ENCODE data around the gene CCDC40. TPM values are rescaled to one million over a fixed set of nuclear protein-coding genes. Genes with fewer than 3 reads are reported as not detected.

Gene CCDC40
- total and polyA plus RNA-seq, 2 of the 13 experiments (the other 11 are each of a cell fraction or from before 2014, with no cell fraction given) = 4.1 to 5.5 TPM

DNA sequence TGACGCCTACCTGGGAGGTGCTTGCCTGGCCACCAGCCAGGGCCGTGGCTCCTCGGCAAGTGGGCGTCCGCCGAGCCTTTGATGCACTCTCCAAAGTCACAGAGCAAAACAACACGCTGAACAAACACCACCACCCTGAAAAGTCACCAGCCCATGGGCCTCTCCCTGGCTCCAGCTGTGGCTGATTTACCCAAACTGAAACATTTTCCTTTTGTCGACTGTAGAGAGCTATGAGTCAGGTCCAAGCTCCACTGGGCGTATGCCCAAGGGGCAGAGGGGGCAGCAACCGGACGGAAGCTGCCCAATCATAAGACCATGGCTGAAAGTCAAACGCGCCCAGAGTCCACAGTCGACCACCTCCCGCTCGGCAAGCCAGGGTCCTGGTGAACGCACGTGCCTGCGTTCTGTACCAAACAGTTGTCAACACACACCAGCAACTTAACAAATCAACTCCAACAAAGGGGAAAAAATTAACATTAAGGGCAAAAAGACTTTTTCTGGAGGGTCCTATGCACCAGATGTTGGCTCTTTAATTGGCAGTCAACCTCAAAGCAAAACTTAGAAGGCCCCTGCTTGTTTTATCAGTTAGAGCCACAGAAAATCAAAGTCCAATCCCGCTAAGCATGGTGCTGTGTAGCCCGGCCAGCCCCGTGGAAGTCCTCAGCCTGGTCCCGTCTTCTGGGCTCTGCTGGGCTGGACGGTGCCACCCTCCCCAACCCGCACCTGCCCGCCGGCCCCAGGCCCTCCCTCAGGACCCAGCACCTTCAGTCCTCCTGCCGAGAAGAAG is 48.1 kb upstream of the CCDC40 start (continued):
- TF ChIP-seq SUZ12 (IDR thresholded peaks at IDR 0.05; ENCODE audit: low read depth, low read length) (no peak), MIER2 (CRISPR knock-in tag; IDR thresholded peaks at IDR 0.05) (peak; percentile 81), ZBTB8A (CRISPR knock-in tag; IDR thresholded peaks at IDR 0.05; ENCODE audit: borderline replicate concordance, low read depth) (peak; percentile 69; the same call in 1 of the 2 replicates), SRSF9 (IDR thresholded peaks at IDR 0.05; ENCODE audit: borderline replicate concordance, insufficient read depth, low read depth, low read length, poor library complexity, severe bottlenecking) (no peak), SIX1 (CRISPR knock-in tag; IDR thresholded peaks at IDR 0.05; ENCODE audit: borderline replicate concordance) (peak; percentile 71; the same call in 1 of the 2 replicates), EZH2 (conservative IDR thresholded peaks at IDR 0.05; ENCODE audit: low read depth, low read length) (no peak), ZZZ3 (CRISPR knock-in tag; IDR thresholded peaks at IDR 0.05; ENCODE audit: borderline replicate concordance) (no peak), SETDB1 (CRISPR knock-in tag; IDR thresholded peaks at IDR 0.05; ENCODE audit: borderline replicate concordance) (no peak), FOXJ3 (CRISPR knock-in tag; IDR thresholded peaks at IDR 0.05; ENCODE audit: borderline replicate concordance) (peak; percentile 93), KDM6A (CRISPR knock-in tag; IDR thresholded peaks at IDR 0.05; ENCODE audit: low read depth) (peak; percentile 90), PAWR (CRISPR knock-in tag; IDR thresholded peaks at IDR 0.05; ENCODE audit: borderline replicate concordance) (no peak), ZNF598 (CRISPR knock-in tag; IDR thresholded peaks at IDR 0.05; ENCODE audit: borderline replicate concordance) (peak; percentile 79; the same call in 1 of the 2 replicates)
- TF ChIP-seq, protein P1, sequence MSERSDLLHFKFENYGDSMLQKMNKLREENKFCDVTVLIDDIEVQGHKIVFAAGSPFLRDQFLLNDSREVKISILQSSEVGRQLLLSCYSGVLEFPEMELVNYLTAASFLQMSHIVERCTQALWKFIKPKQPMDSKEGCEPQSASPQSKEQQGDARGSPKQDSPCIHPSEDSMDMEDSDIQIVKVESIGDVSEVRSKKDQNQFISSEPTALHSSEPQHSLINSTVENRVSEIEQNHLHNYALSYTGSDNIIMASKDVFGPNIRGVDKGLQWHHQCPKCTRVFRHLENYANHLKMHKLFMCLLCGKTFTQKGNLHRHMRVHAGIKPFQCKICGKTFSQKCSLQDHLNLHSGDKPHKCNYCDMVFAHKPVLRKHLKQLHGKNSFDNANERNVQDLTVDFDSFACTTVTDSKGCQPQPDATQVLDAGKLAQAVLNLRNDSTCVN (CRISPR knock-in tag; IDR thresholded peaks at IDR 0.05; ENCODE audit: borderline replicate concordance) = peak; percentile 20; the same call in 1 of the 2 replicates
- TF ChIP-seq, protein P2, sequence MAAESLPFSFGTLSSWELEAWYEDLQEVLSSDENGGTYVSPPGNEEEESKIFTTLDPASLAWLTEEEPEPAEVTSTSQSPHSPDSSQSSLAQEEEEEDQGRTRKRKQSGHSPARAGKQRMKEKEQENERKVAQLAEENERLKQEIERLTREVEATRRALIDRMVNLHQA (CRISPR knock-in tag; IDR thresholded peaks at IDR 0.05) = no peak
- TF ChIP-seq, protein P3, sequence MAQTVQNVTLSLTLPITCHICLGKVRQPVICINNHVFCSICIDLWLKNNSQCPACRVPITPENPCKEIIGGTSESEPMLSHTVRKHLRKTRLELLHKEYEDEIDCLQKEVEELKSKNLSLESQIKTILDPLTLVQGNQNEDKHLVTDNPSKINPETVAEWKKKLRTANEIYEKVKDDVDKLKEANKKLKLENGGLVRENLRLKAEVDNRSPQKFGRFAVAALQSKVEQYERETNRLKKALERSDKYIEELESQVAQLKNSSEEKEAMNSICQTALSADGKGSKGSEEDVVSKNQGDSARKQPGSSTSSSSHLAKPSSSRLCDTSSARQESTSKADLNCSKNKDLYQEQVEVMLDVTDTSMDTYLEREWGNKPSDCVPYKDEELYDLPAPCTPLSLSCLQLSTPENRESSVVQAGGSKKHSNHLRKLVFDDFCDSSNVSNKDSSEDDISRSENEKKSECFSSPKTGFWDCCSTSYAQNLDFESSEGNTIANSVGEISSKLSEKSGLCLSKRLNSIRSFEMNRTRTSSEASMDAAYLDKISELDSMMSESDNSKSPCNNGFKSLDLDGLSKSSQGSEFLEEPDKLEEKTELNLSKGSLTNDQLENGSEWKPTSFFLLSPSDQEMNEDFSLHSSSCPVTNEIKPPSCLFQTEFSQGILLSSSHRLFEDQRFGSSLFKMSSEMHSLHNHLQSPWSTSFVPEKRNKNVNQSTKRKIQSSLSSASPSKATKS (CRISPR knock-in tag; IDR thresholded peaks at IDR 0.05) = no peak
- TF ChIP-seq, protein P4, sequence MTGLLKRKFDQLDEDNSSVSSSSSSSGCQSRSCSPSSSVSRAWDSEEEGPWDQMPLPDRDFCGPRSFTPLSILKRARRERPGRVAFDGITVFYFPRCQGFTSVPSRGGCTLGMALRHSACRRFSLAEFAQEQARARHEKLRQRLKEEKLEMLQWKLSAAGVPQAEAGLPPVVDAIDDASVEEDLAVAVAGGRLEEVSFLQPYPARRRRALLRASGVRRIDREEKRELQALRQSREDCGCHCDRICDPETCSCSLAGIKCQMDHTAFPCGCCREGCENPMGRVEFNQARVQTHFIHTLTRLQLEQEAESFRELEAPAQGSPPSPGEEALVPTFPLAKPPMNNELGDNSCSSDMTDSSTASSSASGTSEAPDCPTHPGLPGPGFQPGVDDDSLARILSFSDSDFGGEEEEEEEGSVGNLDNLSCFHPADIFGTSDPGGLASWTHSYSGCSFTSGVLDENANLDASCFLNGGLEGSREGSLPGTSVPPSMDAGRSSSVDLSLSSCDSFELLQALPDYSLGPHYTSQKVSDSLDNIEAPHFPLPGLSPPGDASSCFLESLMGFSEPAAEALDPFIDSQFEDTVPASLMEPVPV (CRISPR knock-in tag; IDR thresholded peaks at IDR 0.05) = peak; percentile 96
- TF ChIP-seq, protein P5, sequence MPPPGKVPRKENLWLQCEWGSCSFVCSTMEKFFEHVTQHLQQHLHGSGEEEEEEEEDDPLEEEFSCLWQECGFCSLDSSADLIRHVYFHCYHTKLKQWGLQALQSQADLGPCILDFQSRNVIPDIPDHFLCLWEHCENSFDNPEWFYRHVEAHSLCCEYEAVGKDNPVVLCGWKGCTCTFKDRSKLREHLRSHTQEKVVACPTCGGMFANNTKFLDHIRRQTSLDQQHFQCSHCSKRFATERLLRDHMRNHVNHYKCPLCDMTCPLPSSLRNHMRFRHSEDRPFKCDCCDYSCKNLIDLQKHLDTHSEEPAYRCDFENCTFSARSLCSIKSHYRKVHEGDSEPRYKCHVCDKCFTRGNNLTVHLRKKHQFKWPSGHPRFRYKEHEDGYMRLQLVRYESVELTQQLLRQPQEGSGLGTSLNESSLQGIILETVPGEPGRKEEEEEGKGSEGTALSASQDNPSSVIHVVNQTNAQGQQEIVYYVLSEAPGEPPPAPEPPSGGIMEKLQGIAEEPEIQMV (CRISPR knock-in tag; IDR thresholded peaks at IDR 0.05; ENCODE audit: low read depth) = peak; percentile 94
- TF ChIP-seq, protein P6, sequence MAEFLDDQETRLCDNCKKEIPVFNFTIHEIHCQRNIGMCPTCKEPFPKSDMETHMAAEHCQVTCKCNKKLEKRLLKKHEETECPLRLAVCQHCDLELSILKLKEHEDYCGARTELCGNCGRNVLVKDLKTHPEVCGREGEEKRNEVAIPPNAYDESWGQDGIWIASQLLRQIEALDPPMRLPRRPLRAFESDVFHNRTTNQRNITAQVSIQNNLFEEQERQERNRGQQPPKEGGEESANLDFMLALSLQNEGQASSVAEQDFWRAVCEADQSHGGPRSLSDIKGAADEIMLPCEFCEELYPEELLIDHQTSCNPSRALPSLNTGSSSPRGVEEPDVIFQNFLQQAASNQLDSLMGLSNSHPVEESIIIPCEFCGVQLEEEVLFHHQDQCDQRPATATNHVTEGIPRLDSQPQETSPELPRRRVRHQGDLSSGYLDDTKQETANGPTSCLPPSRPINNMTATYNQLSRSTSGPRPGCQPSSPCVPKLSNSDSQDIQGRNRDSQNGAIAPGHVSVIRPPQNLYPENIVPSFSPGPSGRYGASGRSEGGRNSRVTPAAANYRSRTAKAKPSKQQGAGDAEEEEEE (CRISPR knock-in tag; IDR thresholded peaks at IDR 0.05; ENCODE audit: borderline replicate concordance) = 0 out of 2 replicates have a peak, but pooled peaks have one; percentile 29
